ENCODE results near the gene TEX101. TPM values are rescaled to one million over a fixed set of nuclear protein-coding genes. Genes with fewer than 3 reads are reported as not detected.
"Not testable (repeated sequence)": the region's sequence is repeated elsewhere in the genome, so short reads cannot be mapped to it uniquely, and the experiment has no call there.

Gene TEX101
- total RNA-seq, 2 donors from 2014 or later, result 0.17 TPM; not detected in 1

GRCh38 chr19:43439032-43439708, 24.5 kb downstream of the TEX101 start:
- Histone ChIP-seq H3K9me3 (no peaks in the 10 kb centered on the region), H3K27me3 (no peaks in the 10 kb centered on the region), H3K4me1 (peaks cover 8% of the 10 kb centered on the region), H3K27ac (peak overlapping the region; percentile 29), H3K9ac (ENCODE audit: low read depth in 2 of 2, low read length in 2 of 2) (no peak overlapping the region), H3K36me3 (no peaks in the 10 kb centered on the region), H3K4me3 (no peak overlapping the region)
- DNase-seq, result no peak
- intact Hi-C loops (cut with DNase I), result no loop called here
- no peak for TF ChIP-seq CTCF (IDR thresholded peaks at IDR 0.05)

GRCh38 chr19:43439709-43440063, 25.0 kb downstream of the TEX101 start:
- DNase-seq, result no peak
- H3K9ac ChIP-seq (ENCODE audit: low read depth in 2 of 2, low read length in 2 of 2), result no peak overlapping the region
- TF ChIP-seq CTCF (IDR thresholded peaks at IDR 0.05), result no peak
- no peaks in the 10 kb centered on the region for H3K27me3 ChIP-seq
- no peaks in the 10 kb centered on the region for H3K9me3 ChIP-seq
- no peaks in the 10 kb centered on the region for H3K36me3 ChIP-seq
- H3K27ac ChIP-seq, result no peak overlapping the region
- H3K4me1 ChIP-seq, result peaks cover 8% of the 10 kb centered on the region
- intact Hi-C loops (cut with DNase I), result no loop called here
- no peak overlapping the region for H3K4me3 ChIP-seq

GRCh38 chr19:43441716-43442115, 27.0 kb downstream of the TEX101 start:
- no peak overlapping the region for H3K4me3 ChIP-seq
- H3K9me3 ChIP-seq, result no peaks in the 10 kb centered on the region
- no peak overlapping the region for H3K27ac ChIP-seq
- H3K4me1 ChIP-seq, result peaks cover 8% of the 10 kb centered on the region
- no peaks in the 10 kb centered on the region for H3K36me3 ChIP-seq
- H3K9ac ChIP-seq (ENCODE audit: low read depth in 2 of 2, low read length in 2 of 2), result no peak overlapping the region
- intact Hi-C loops (cut with DNase I), result no loop called here
- no peak for TF ChIP-seq CTCF (IDR thresholded peaks at IDR 0.05)
- H3K27me3 ChIP-seq, result no peaks in the 10 kb centered on the region
- no peak for DNase-seq

GRCh38 chr19:43444091-43444490, 29.4 kb downstream of the TEX101 start:
- H3K36me3 ChIP-seq; H3K9me3 ChIP-seq; H3K27me3 ChIP-seq; intact Hi-C loops (cut with DNase I); DNase-seq; H3K9ac ChIP-seq (ENCODE audit: low read depth in 2 of 2, low read length in 2 of 2); H3K27ac ChIP-seq; H3K4me1 ChIP-seq; H3K4me3 ChIP-seq: not testable (repeated sequence)

GRCh38 chr19:43444531-43445287, 30.0 kb downstream of the TEX101 start:
- Histone ChIP-seq H3K4me3 (no peak overlapping the region), H3K4me1 (no peaks in the 10 kb centered on the region), H3K27me3 (no peaks in the 10 kb centered on the region), H3K27ac (no peak overlapping the region), H3K36me3 (no peaks in the 10 kb centered on the region), H3K9me3 (no peaks in the 10 kb centered on the region), H3K9ac (ENCODE audit: low read depth in 2 of 2, low read length in 2 of 2) (no peak overlapping the region)
- intact Hi-C loops (cut with DNase I), result loop anchor here (5.0 kb wide), 1 partner anchor 208 kb away; no protein-coding TSS in a partner anchor
- TF ChIP-seq CTCF (IDR thresholded peaks at IDR 0.05), result no peak
- DNase-seq, result no peak

- DNase-seq, result no peak
- intact Hi-C loops (cut with DNase I), result loop anchor here (5.0 kb wide), 1 partner anchor 207 kb away; no protein-coding TSS in a partner anchor
- no peak for TF ChIP-seq CTCF (IDR thresholded peaks at IDR 0.05)
These were observed 30.7 kb downstream of the TEX101 start for GRCh38 chr19:43445426-43445825.

More at GRCh38 chr19:43445426-43445825, 30.7 kb downstream of the TEX101 start:
- Histone ChIP-seq H3K27ac (no peak overlapping the region), H3K27me3 (no peaks in the 10 kb centered on the region), H3K9ac (ENCODE audit: low read depth in 2 of 2, low read length in 2 of 2) (no peak overlapping the region), H3K4me3 (no peak overlapping the region), H3K9me3 (no peaks in the 10 kb centered on the region), H3K36me3 (no peaks in the 10 kb centered on the region), H3K4me1 (no peaks in the 10 kb centered on the region)
